Measurements from ENCODE around the gene RPP14. TPM values are rescaled to one million over a fixed set of nuclear protein-coding genes. Genes with fewer than 3 reads are reported as not detected.

The RPP14 gene
- total and polyA plus RNA-seq, 12 donors = 12.5 to 34.4 (median 23.2) TPM

DNA sequence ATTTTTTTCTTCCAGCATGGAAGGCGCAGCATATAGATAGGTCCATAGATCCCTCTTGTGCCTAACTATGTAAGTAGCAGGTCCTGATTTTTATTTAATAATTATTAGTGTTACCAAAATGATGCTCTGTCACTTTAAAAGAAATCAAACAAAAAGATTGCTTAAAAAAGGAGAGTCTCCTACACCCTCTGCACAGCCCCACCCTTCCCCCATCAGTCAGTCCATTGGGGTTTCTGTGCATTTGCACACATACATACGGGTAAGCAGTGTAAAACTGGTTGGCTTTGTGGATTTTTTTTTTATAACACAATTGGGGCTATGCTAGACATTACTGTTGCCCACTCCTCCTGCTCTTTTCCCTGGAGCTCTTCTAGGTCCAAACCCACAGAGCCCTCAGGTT is 7.0 kb upstream of the RPP14 start:
- TF ChIP-seq, protein P1, sequence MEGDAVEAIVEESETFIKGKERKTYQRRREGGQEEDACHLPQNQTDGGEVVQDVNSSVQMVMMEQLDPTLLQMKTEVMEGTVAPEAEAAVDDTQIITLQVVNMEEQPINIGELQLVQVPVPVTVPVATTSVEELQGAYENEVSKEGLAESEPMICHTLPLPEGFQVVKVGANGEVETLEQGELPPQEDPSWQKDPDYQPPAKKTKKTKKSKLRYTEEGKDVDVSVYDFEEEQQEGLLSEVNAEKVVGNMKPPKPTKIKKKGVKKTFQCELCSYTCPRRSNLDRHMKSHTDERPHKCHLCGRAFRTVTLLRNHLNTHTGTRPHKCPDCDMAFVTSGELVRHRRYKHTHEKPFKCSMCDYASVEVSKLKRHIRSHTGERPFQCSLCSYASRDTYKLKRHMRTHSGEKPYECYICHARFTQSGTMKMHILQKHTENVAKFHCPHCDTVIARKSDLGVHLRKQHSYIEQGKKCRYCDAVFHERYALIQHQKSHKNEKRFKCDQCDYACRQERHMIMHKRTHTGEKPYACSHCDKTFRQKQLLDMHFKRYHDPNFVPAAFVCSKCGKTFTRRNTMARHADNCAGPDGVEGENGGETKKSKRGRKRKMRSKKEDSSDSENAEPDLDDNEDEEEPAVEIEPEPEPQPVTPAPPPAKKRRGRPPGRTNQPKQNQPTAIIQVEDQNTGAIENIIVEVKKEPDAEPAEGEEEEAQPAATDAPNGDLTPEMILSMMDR (IDR thresholded peaks at IDR 0.05) = no peak
- intact Hi-C loops (cut with DNase I) = loop anchor here in 7 of 10 donors (2.0 to 10.0 kb wide), 6 partner anchors 54 to 112 kb away; partner anchors contain the start of gene ABHD6 (in 4 of the 7)
- 61 to 74% methylated on average over 2 of the region's 2 CpGs for WGBS, 2 donors

GRCh38 chr3:58299839-58300516 is 6.1 kb upstream of the RPP14 start:
- intact Hi-C loops (cut with DNase I) = loop anchor here (1.0 to 10.0 kb wide), 8 partner anchors 55 to 295 kb away; partner anchors contain the start of genes ABHD6 (in 6 of the 10) and FLNB (in 1 of the 10)
- WGBS, 2 donors = 19 to 20% methylated on average over 8 of the region's 8 CpGs

More for the DNA sequence above, 7.0 kb upstream of the RPP14 start:
- H3K4me3 ChIP-seq = no peak overlapping the region
- ATAC-seq (no peak), DNase-seq (no peak)
- H3K36me3 ChIP-seq = peaks cover 0 to 5% (median 0%) of the 10 kb centered on the region in 9 donors
- peaks cover 0 to 7% (median 0%) of the 10 kb centered on the region in 11 donors for H3K9me3 ChIP-seq
- H3K27ac ChIP-seq = no peak overlapping the region
- peaks cover 0 to 9% (median 0%) of the 10 kb centered on the region in 7 donors for H3K27me3 ChIP-seq
- peaks cover 0 to 11% (median 0%) of the 10 kb centered on the region in 9 donors for H3K4me1 ChIP-seq

GRCh38 chr3:58307639-58308215 is 1.7 kb downstream of the RPP14 start:
- ATAC-seq (no peak), DNase-seq (no peak)
- Histone ChIP-seq H3K36me3 (peaks cover 0 to 45% (median 25%) of the 10 kb centered on the region in 9 donors), H3K9me3 (no peaks in the 10 kb centered on the region), H3K27ac (peak overlapping the region in 8 of 10 donors; percentile 95 to 99 (median 97)), H3K27me3 (no peaks in the 10 kb centered on the region), H3K4me1 (peaks cover 0 to 43% (median 32%) of the 10 kb centered on the region in 9 donors), H3K4me3 (peak overlapping the region; percentile 73 to 93 (median 87))
- intact Hi-C loops (cut with DNase I) = loop anchor here in 3 of 10 donors (5.0 to 10.0 kb wide), 4 partner anchors 70 to 303 kb away; partner anchors contain the start of genes ABHD6 (in 2 of the 3) and FLNB (in 1 of the 3)
- TF ChIP-seq, protein P1 (IDR thresholded peaks at IDR 0.05) = peak in 7 of 9 donors; percentile 41 to 66 (median 55)
- WGBS, 2 donors = 23 to 24% methylated on average over 10 of the region's 10 CpGs

More at GRCh38 chr3:58299839-58300516, 6.1 kb upstream of the RPP14 start:
- peaks cover 0 to 11% (median 0%) of the 10 kb centered on the region in 9 donors for H3K4me1 ChIP-seq
- ATAC-seq = no peak
- no peaks in the 10 kb centered on the region for H3K36me3 ChIP-seq
- TF ChIP-seq, protein P1 (IDR thresholded peaks at IDR 0.05) = peak; percentile 29 to 76 (median 59)
- no peak overlapping the region for H3K27ac ChIP-seq
- H3K27me3 ChIP-seq = peaks cover 0 to 9% (median 0%) of the 10 kb centered on the region in 7 donors
- H3K9me3 ChIP-seq = peaks cover 0 to 6% (median 0%) of the 10 kb centered on the region in 11 donors
- no peak overlapping the region for H3K4me3 ChIP-seq
- no peak for DNase-seq

GRCh38 chr3:58308728-58309127 is 2.7 kb downstream of the RPP14 start:
- DNase-seq (peak in 1 of 2 donors; percentile 31), ATAC-seq (no peak)
- peak overlapping the region in 2 of 10 donors; percentile 7 to 13 for H3K27ac ChIP-seq
- H3K27me3 ChIP-seq = no peaks in the 10 kb centered on the region
- H3K9me3 ChIP-seq = no peaks in the 10 kb centered on the region
- 6 to 10% methylated on average over 1 of the region's 1 CpG for WGBS, 2 donors
- peaks cover 0 to 50% (median 36%) of the 10 kb centered on the region in 9 donors for H3K4me1 ChIP-seq
- TF ChIP-seq, protein P1 (IDR thresholded peaks at IDR 0.05) = no peak
- intact Hi-C loops (cut with DNase I) = loop anchor here in 3 of 10 donors (5.0 to 10.0 kb wide), 4 partner anchors 71 to 304 kb away; partner anchors contain the start of genes ABHD6 (in 2 of the 3) and FLNB (in 1 of the 3)
- peaks cover 0 to 55% (median 25%) of the 10 kb centered on the region in 9 donors for H3K36me3 ChIP-seq
- peak overlapping the region in 5 of 10 donors; percentile 73 to 93 (median 90) for H3K4me3 ChIP-seq
